ENCODE measurements around the gene OR51B4. TPM values are rescaled to one million over a fixed set of nuclear protein-coding genes. Genes with fewer than 3 reads are reported as not detected.

OR51B4 gene
- polyA plus RNA-seq, 1 donor from 2014 or later: not detected

DNA sequence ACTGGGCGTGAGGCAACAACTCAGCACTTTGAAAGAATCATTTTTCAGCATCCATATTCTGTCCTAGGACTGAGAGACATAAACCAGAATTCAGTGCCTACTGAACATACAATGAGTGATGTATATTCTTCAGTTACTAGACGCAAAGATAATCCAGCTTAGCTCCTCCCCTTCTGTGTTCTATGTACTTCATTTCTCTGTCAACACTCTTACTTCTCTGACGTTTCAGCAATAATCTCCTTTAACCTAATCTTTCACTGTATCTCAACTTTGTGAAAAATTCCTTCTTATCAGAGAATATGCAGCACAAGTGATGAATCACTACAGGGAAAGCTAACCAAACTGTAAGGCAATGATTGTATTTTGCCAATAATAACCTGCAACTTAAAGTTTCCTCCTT lies 44.1 kb upstream of the OR51B4 start:
- Histone ChIP-seq H3K27me3 (ENCODE audit: insufficient read depth, low read depth, low read length) (no peaks in the 10 kb centered on the region), H3F3A (ENCODE audit: insufficient read depth, low read length, poor library complexity, severe bottlenecking) (no peaks in the 10 kb centered on the region), H3K79me2 (replicated peaks; ENCODE audit: insufficient read depth, low read length) (no peaks in the 10 kb centered on the region), H3K4me2 (ENCODE audit: low read length) (no peak overlapping the region), H4K20me1 (ENCODE audit: insufficient read depth) (no peaks in the 10 kb centered on the region), H3K4me3 (ENCODE audit: low read length) (no peak overlapping the region), H3K9me3 (ENCODE audit: low read length) (no peaks in the 10 kb centered on the region), H3K27ac (ENCODE audit: low read length) (no peak overlapping the region), H3K9me2 (ENCODE audit: insufficient read depth, low read length) (no peaks in the 10 kb centered on the region), H2AFZ (ENCODE audit: low read depth, low read length) (no peak overlapping the region), H3K36me3 (ENCODE audit: insufficient read depth, low read length) (no peaks in the 10 kb centered on the region), H3K9ac (ENCODE audit: low read length) (no peak overlapping the region)
- TF ChIP-seq, protein P1, sequence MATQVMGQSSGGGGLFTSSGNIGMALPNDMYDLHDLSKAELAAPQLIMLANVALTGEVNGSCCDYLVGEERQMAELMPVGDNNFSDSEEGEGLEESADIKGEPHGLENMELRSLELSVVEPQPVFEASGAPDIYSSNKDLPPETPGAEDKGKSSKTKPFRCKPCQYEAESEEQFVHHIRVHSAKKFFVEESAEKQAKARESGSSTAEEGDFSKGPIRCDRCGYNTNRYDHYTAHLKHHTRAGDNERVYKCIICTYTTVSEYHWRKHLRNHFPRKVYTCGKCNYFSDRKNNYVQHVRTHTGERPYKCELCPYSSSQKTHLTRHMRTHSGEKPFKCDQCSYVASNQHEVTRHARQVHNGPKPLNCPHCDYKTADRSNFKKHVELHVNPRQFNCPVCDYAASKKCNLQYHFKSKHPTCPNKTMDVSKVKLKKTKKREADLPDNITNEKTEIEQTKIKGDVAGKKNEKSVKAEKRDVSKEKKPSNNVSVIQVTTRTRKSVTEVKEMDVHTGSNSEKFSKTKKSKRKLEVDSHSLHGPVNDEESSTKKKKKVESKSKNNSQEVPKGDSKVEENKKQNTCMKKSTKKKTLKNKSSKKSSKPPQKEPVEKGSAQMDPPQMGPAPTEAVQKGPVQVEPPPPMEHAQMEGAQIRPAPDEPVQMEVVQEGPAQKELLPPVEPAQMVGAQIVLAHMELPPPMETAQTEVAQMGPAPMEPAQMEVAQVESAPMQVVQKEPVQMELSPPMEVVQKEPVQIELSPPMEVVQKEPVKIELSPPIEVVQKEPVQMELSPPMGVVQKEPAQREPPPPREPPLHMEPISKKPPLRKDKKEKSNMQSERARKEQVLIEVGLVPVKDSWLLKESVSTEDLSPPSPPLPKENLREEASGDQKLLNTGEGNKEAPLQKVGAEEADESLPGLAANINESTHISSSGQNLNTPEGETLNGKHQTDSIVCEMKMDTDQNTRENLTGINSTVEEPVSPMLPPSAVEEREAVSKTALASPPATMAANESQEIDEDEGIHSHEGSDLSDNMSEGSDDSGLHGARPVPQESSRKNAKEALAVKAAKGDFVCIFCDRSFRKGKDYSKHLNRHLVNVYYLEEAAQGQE (IDR thresholded peaks at IDR 0.05; ENCODE audit: borderline replicate concordance): no peak
- TF ChIP-seq SMC3 (conservative IDR thresholded peaks at IDR 0.05; ENCODE audit: poor library complexity) (no peak), EZH2 (IDR thresholded peaks at IDR 0.05; ENCODE audit: borderline replicate concordance, insufficient read depth, low read length, poor library complexity, severe bottlenecking) (no peak), EP300 (conservative IDR thresholded peaks at IDR 0.05; ENCODE audit: poor library complexity, severe bottlenecking) (no peak), POLR2AphosphoS5 (IDR thresholded peaks at IDR 0.05) (no peak), RAD21 (conservative IDR thresholded peaks at IDR 0.05) (no peak), MXI1 (conservative IDR thresholded peaks at IDR 0.05; ENCODE audit: poor library complexity, severe bottlenecking) (no peak), TAF1 (IDR thresholded peaks at IDR 0.05; ENCODE audit: low read depth) (no peak)
- TF ChIP-seq, protein P2, sequence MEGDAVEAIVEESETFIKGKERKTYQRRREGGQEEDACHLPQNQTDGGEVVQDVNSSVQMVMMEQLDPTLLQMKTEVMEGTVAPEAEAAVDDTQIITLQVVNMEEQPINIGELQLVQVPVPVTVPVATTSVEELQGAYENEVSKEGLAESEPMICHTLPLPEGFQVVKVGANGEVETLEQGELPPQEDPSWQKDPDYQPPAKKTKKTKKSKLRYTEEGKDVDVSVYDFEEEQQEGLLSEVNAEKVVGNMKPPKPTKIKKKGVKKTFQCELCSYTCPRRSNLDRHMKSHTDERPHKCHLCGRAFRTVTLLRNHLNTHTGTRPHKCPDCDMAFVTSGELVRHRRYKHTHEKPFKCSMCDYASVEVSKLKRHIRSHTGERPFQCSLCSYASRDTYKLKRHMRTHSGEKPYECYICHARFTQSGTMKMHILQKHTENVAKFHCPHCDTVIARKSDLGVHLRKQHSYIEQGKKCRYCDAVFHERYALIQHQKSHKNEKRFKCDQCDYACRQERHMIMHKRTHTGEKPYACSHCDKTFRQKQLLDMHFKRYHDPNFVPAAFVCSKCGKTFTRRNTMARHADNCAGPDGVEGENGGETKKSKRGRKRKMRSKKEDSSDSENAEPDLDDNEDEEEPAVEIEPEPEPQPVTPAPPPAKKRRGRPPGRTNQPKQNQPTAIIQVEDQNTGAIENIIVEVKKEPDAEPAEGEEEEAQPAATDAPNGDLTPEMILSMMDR (IDR thresholded peaks at IDR 0.05; ENCODE audit: poor library complexity, severe bottlenecking): no peak

DNA sequence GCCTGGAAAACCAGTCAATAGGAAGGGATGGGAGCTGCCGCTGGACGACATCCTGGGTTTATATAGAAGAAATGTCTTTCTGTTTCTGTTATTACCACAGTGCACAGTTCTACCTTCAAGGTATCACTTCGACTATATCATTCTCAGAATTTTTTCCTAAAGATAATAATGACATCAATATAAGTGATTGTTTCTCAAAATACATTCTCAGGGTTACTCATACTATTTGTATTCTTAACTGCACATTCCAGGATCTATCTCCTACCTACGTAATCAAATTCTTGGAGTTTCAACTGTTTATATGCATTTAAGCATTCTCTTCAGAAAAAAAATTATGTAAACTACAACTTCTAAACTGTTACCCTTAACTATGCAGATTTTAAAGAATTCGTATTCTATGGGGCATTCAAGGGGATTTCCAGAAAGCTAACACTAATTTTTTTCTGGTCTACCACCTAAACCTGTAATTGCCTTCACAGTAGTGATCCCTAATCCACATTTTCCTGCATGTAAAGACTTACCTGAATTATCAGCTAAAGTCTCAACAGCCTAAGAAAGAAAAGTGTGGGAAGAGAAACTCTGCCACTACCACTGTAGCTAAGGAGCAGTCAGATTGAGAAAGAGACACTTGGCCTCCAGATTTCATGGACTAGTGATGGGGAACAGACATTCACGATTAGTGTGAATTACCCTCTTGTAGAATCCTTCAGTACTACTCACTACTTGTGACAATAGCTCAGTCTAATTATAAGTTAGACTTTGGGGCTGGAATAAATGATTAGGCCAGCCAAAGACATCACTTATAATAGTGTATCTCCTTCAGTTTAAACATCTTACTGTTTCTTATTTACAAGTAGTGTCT lies 42.0 kb upstream of the OR51B4 start, which contains the start of gene OR51B5:
Gene OR51B5, minus strand, starts transcription at position 51 of the 862 bp plus-strand sequence. Its CDS starts 0 bp downstream, at position 51.
- H3K9me3 ChIP-seq (ENCODE audit: low read length): no peaks in the 10 kb centered on the region
- TF ChIP-seq EZH2 (IDR thresholded peaks at IDR 0.05; ENCODE audit: borderline replicate concordance, insufficient read depth, low read length, poor library complexity, severe bottlenecking) (no peak), TAF1 (IDR thresholded peaks at IDR 0.05; ENCODE audit: low read depth) (no peak), EP300 (conservative IDR thresholded peaks at IDR 0.05; ENCODE audit: poor library complexity, severe bottlenecking) (no peak), MXI1 (conservative IDR thresholded peaks at IDR 0.05; ENCODE audit: poor library complexity, severe bottlenecking) (no peak), RAD21 (conservative IDR thresholded peaks at IDR 0.05) (no peak), POLR2AphosphoS5 (IDR thresholded peaks at IDR 0.05) (no peak), SMC3 (conservative IDR thresholded peaks at IDR 0.05; ENCODE audit: poor library complexity) (no peak)
- TF ChIP-seq, protein P2 (IDR thresholded peaks at IDR 0.05; ENCODE audit: poor library complexity, severe bottlenecking): no peak
- TF ChIP-seq, protein P1 (IDR thresholded peaks at IDR 0.05; ENCODE audit: borderline replicate concordance): no peak
- no peaks in the 10 kb centered on the region for H4K20me1 ChIP-seq (ENCODE audit: insufficient read depth)
- no peaks in the 10 kb centered on the region for H3K36me3 ChIP-seq (ENCODE audit: insufficient read depth, low read length)
- H2AFZ ChIP-seq (ENCODE audit: low read depth, low read length): no peak within 1 kb of the TSS
- no peak within 1 kb of the TSS for H3K4me3 ChIP-seq (ENCODE audit: low read length)
- no peaks in the 10 kb centered on the region for H3K79me2 ChIP-seq (replicated peaks; ENCODE audit: insufficient read depth, low read length)
- no peak within 1 kb of the TSS for H3K4me2 ChIP-seq (ENCODE audit: low read length)
- no peaks in the 10 kb centered on the region for H3K9me2 ChIP-seq (ENCODE audit: insufficient read depth, low read length)
- H3K9ac ChIP-seq (ENCODE audit: low read length): no peak within 1 kb of the TSS
- no peaks in the 10 kb centered on the region for H3K27me3 ChIP-seq (ENCODE audit: insufficient read depth, low read depth, low read length)
- H3K27ac ChIP-seq (ENCODE audit: low read length): no peak within 1 kb of the TSS
- no peaks in the 10 kb centered on the region for H3F3A ChIP-seq (ENCODE audit: insufficient read depth, low read length, poor library complexity, severe bottlenecking)
